DMS114 treated with DMSO at 0.1 percent for 48 hours (cell line): Measurements from ENCODE around the gene CTNNA3.
A peak's percentile ranks its signal among the peaks of the same experiment; 100 is the strongest.

ENCODE experiments used
- DNase-seq: peaks from one replicate; lab custom pipeline; 2025; ENCODE audit not compliant: unreplicated experiment; lab: John Stamatoyannopoulos, UW

Gene CTNNA3

DNA sequence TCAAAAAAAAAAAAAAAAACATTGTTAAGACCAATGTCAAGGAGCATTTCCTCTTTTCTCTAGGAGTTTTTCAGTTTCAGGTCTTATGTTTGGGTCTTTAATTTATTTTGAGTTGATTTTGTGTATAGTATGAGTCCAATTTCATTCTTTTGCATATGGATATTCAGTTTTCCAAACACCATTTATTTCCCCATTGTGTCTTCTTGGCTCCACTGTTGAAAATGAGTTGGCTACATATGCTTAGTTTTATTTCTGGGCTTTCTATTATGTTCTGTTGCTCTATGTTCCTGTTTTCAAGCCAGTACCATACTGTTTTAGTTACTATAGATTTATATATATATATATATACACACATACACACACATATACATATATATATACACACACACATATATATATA lies 1506.7 kb downstream of the CTNNA3 start:
- DNase-seq = no peak

DNA sequence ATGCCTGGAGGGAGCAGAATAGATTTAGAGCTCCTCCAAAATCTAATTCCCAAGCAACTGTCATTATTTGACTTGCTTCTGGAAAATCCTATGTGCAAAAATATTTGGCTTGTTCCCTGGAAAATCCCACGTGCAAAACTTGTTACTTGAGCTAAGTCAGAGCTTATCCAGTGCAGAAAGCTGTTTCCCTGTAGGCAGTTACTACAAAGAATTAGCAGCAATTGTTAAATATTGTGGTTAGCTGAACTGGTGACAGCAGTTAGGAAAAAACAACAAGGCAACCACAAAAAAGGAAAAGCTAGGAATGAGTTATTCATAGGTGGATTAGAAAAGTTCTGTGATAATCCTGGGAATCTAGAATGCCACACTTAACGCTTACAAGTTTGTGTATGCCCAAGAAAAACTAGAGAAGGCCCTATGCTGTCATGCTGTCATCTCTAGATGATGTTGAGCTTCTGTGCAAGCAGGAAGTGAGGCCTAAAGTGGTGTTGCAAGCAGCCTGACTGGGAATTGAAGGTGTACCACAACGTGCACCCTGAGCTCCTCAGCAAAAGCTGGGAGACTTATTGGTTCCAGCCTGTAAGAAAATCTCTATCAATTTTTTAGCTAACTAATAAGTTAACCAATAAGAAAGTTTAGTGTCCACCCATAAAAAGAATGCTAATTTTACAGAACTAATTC lies 1508.8 kb downstream of the CTNNA3 start:
- no peak for DNase-seq

DNA sequence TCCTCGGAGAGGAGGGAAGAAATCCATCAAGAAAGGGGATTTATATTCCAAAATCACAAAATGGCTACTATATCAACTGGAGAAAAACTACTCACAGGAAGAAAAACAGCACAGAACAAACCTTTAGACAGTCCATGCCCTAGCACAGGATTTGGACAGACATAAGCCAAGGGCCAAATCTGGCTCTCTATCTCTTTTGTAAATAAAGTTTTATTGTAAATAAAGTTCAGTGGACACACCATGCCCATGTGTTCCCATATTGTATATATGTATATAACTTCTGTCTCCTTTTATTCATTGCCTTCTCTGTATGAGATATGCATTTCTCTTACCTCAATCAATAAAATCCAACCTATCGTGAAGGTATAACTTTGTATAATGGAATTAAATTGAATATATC lies 1513.0 kb downstream of the CTNNA3 start:
- no peak for DNase-seq

GRCh38 chr10:66180581-66181318 lies 1515.2 kb downstream of the CTNNA3 start:
- peak; percentile 75 for DNase-seq

- no peak for DNase-seq
Observed at GRCh38 chr10:66180021-66180420, 1516.0 kb downstream of the CTNNA3 start.

- no peak for DNase-seq
Observed at GRCh38 chr10:66176772-66177171, 1519.2 kb downstream of the CTNNA3 start.

DNA sequence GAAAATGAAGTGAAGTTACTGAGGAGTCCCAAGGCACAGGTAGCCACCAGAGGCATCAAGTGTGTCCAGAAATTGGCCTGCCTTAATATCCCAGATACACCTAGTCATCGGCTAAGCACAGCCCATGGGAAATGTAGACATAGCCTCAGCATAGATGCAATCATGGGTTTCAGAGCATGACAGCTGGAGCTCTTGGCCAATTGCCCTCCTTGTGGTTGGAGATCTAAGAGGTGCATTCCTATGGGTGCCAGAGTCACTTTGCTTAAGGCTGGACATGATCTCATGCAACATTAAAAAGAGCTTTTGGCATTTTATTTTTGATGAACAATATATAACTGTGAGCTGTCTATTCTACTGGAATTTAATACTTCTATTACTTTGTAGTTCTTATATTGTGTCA lies 1528.2 kb downstream of the CTNNA3 start:
- no peak for DNase-seq

DNA sequence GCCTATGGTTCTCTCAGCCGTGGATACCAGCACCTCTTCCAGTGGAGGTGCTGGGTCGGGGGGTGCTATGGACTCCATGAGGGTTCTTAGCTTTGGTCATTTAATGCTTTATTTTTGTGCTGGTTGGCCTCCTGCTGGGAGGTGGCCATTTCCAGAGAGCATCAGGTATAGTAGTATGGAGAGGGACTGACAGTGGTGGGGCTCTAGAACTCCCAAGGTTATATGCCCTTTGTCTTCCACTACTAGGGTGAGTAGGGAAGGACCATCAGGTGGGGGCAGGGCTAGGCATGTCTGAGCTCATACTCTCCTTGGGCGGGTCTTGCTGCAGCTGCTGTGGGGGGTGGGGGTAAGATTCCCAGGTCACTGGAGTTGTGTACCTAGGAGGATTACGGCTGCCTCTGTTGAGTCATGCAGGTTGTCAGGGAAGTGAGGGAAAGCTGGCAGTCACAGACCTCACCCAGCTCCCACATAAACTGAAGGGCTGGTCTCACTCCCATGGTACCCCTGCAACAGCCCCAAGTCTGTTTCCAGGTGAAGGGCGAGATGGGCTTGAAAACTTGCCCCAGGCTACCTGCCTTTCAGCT lies 1533.3 kb downstream of the CTNNA3 start:
- DNase-seq = no peak

- no peak for DNase-seq
Observed at GRCh38 chr10:66151346-66151745, 1544.6 kb downstream of the CTNNA3 start.

GRCh38 chr10:66148312-66148711 lies 1547.7 kb downstream of the CTNNA3 start:
- DNase-seq = no peak

- DNase-seq = no peak
Observed at GRCh38 chr10:66144016-66144415, 1552.0 kb downstream of the CTNNA3 start.

DNA sequence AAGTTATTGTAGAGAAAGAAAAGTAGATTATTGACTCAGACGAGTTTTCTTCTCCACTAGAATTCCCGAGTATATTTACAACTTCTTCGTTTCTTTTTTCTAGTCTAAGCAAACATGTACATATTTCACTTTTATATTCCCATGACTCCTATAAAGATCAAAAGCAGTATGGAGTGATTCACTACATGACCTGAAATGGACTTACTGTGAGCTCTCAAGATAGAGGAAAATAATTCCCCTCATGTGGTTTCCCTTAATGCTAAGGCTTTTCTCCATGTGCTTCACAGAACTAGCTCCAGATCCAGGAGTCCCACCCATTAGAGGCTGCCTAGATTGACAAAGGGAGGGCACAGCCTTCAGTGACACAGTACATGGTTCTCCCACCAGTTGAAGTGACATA lies 1593.2 kb downstream of the CTNNA3 start:
- no peak for DNase-seq

- DNase-seq = no peak
Observed at GRCh38 chr10:66098595-66099480, 1597.2 kb downstream of the CTNNA3 start.

- no peak for DNase-seq
Observed at GRCh38 chr10:66095610-66096009, 1600.4 kb downstream of the CTNNA3 start.

DNA sequence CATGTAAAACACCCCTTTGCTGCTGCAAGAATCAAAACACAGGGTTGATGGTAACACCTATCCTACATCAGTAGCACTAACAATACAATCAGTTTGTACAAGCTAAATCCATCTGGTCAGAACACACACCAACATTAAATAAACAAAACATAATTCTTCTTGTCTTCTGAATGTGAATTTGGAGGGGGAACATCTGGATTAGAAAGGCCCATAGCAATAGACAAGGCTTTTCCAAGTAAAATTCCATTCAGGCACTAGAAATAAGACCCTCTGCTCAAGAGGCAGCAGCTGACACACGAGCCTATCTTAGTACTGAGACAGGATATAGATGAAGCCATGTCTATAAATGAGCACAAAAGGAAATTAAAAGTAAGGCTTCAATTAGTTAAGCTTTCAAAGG lies 1610.1 kb downstream of the CTNNA3 start:
- DNase-seq = no peak

DNA sequence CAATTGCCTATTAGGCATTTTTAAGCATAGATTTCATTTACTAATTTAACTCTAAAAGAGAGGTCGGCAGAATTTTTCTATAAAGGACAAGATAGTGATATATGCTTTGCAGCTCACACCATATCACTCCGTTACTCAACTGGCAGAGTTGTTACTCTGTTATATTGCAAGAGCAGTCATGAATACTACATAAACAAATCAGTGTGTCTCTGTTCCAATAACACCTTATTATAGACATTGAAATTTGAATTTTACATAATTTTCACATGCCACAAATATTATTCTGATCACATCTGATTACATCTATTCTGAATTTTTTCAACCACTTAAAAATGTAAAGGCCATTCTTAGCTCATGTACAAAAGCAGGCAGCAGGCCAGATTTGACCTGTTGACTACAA lies 1624.1 kb downstream of the CTNNA3 start:
- DNase-seq = no peak

- no peak for DNase-seq
Observed at GRCh38 chr10:66058594-66058993, 1637.4 kb downstream of the CTNNA3 start.

GRCh38 chr10:66049335-66049734 lies 1646.7 kb downstream of the CTNNA3 start:
- no peak for DNase-seq

- DNase-seq = no peak
Observed at GRCh38 chr10:66045859-66046258, 1650.1 kb downstream of the CTNNA3 start.

DNA sequence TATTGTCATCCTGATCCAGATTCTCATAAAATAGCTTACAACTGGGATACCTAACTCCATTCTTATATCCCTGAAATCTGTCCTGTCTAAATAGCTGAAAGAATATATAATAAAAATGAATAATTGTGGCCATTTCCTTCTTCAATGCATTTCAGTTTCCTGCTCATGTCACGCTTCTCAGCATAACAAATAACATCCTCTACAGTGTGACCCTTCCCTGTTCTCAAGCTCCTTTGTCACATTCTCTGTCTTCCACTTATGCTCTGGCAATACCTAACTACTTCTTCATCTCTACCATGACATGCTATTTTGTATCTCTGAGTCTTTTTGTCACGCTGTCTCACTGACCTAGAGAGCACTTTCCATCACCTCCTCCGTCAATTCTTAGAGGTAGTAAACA lies 1654.2 kb downstream of the CTNNA3 start:
- DNase-seq = no peak

GRCh38 chr10:66038623-66039022 lies 1657.4 kb downstream of the CTNNA3 start:
- no peak for DNase-seq
